SH-SY5Y (cell line): Measurements from ENCODE around the gene HCFC1.

Experiments
- GATA2 ChIP-seq: IDR thresholded peaks from 2 replicates; pipeline ENCODE4 v1.6.1; 2011; ENCODE audit warnings: mild to moderate bottlenecking, low read depth, low read length
- GATA3 ChIP-seq: IDR thresholded peaks from 2 replicates; pipeline ENCODE4 v1.6.1; 2011; ENCODE audit warnings: low read depth, mild to moderate bottlenecking, low read length, moderate library complexity

Gene HCFC1

GRCh38 chrX:153969904-153970356 is 1.7 kb downstream of the HCFC1 start:
- TF ChIP-seq GATA3 (no peak), GATA2 (no peak)

- no peak for TF ChIP-seq GATA3
- no peak for TF ChIP-seq GATA2
These were observed 2.3 kb downstream of the HCFC1 start for GRCh38 chrX:153969125-153969903.

GRCh38 chrX:153968754-153969124 is 2.9 kb downstream of the HCFC1 start:
- no peak for TF ChIP-seq GATA3
- TF ChIP-seq GATA2: no peak

GRCh38 chrX:153968255-153968654 is 3.4 kb downstream of the HCFC1 start:
- TF ChIP-seq GATA2 (no peak), GATA3 (no peak)

- TF ChIP-seq GATA2: no peak
- no peak for TF ChIP-seq GATA3
These were observed 3.9 kb downstream of the HCFC1 start for GRCh38 chrX:153967536-153968224.

- no peak for TF ChIP-seq GATA3
- no peak for TF ChIP-seq GATA2
These were observed 4.6 kb downstream of the HCFC1 start for GRCh38 chrX:153966841-153967535.

GRCh38 chrX:153966283-153966688 is 5.3 kb downstream of the HCFC1 start:
- TF ChIP-seq GATA2 (no peak), GATA3 (no peak)

GRCh38 chrX:153965406-153965805 is 6.2 kb downstream of the HCFC1 start:
- no peak for TF ChIP-seq GATA2
- TF ChIP-seq GATA3: no peak

- TF ChIP-seq GATA3: no peak
- TF ChIP-seq GATA2: no peak
These were observed 7.5 kb downstream of the HCFC1 start for GRCh38 chrX:153964105-153964504.

- TF ChIP-seq GATA2 (no peak), GATA3 (no peak)
These were observed 8.1 kb downstream of the HCFC1 start for GRCh38 chrX:153963546-153963945.

GRCh38 chrX:153961292-153961691 is 10.3 kb downstream of the HCFC1 start:
- no peak for TF ChIP-seq GATA2
- no peak for TF ChIP-seq GATA3

GRCh38 chrX:153960786-153961185 is 10.8 kb downstream of the HCFC1 start:
- TF ChIP-seq GATA2: no peak
- TF ChIP-seq GATA3: no peak

GRCh38 chrX:153960077-153960476 is 11.5 kb downstream of the HCFC1 start:
- TF ChIP-seq GATA2: no peak

GRCh38 chrX:153959649-153960048 is 12.0 kb downstream of the HCFC1 start:
- TF ChIP-seq GATA3: no peak
- no peak for TF ChIP-seq GATA2

- TF ChIP-seq GATA2 (no peak), GATA3 (no peak)
These were observed 13.0 kb downstream of the HCFC1 start for GRCh38 chrX:153958605-153959004.

GRCh38 chrX:153957224-153957623 is 14.4 kb downstream of the HCFC1 start:
- TF ChIP-seq GATA3: no peak
- TF ChIP-seq GATA2: no peak
